Activated T-cell treated with anti-CD3 and anti-CD28 coated beads, Interleukin-2, amount 50 U/mL, for 72 hours (primary cell): ENCODE measurements around the gene IGFBPL1. TPM values are rescaled to one million over a fixed set of nuclear protein-coding genes. Genes with fewer than 3 reads are reported as not detected.

Experiments
- ATAC-seq, 2 donors: fragments of 150-1000 bp; cut with Tn5 transposase; replicated peaks in 1 of 2; 2 replicates each; pipeline ENCODE4 v1.10.0; 2021; ENCODE audit warnings: moderate library complexity in 2 of 2, mild to moderate bottlenecking in 1 of 2
- DNase-seq, 2 donors: peaks; one replicate each; pipeline ENCODE4 v3.0.0; 2021 to 2022; ENCODE audit warnings: mixed read lengths in 1 of 2
- H3K27ac Mint-ChIP-seq: one replicate; pipeline ENCODE4 v1.8.0; 2022; ENCODE audit warnings: mild to moderate bottlenecking, moderate library complexity, mixed read lengths
- H3K27me3 Mint-ChIP-seq: one replicate; pipeline ENCODE4 v1.8.0; 2022; ENCODE audit warnings: low read depth, mixed read lengths
- H3K36me3 Mint-ChIP-seq, 2 donors: one replicate each; pipeline ENCODE4 v1.8.0; 2022; ENCODE audit warnings: mixed read lengths in 2 of 2, mild to moderate bottlenecking in 1 of 2; ENCODE audit not compliant: insufficient read depth in 2 of 2
- H3K4me1 Mint-ChIP-seq: one replicate; pipeline ENCODE4 v1.8.0; 2022; ENCODE audit warnings: low read depth, mixed read lengths
- H3K4me3 Mint-ChIP-seq, 2 donors: one replicate each; pipeline ENCODE4 v1.8.0; 2022; ENCODE audit warnings: mild to moderate bottlenecking in 2 of 2, mixed read lengths in 2 of 2, moderate library complexity in 2 of 2
- H3K9me3 Mint-ChIP-seq, 2 donors: one replicate each; pipeline ENCODE4 v1.8.0; 2022; ENCODE audit warnings: mixed read lengths in 2 of 2
- total RNA-seq, 2 donors: library from RNA; stranded (reverse); gene quantifications; one replicate each; pipeline ENCODE4 v1.2.3, GENCODE V29; 2022

Gene IGFBPL1
- total RNA-seq, 2 donors from 2014 or later = not detected

GRCh38 chr9:38376021-38376670 lies 48.1 kb downstream of the IGFBPL1 start:
- no peaks in the 10 kb centered on the region for H3K27me3 Mint-ChIP-seq
- H3K4me3 Mint-ChIP-seq = no peak overlapping the region
- H3K4me1 Mint-ChIP-seq = no peaks in the 10 kb centered on the region
- ATAC-seq (no peak), DNase-seq (no peak)
- no peaks in the 10 kb centered on the region for H3K9me3 Mint-ChIP-seq
- H3K27ac Mint-ChIP-seq = no peak overlapping the region
- no peaks in the 10 kb centered on the region for H3K36me3 Mint-ChIP-seq

GRCh38 chr9:38375572-38375963 lies 48.7 kb downstream of the IGFBPL1 start:
- no peaks in the 10 kb centered on the region for H3K27me3 Mint-ChIP-seq
- no peak for DNase-seq
- no peaks in the 10 kb centered on the region for H3K4me1 Mint-ChIP-seq
- no peaks in the 10 kb centered on the region for H3K36me3 Mint-ChIP-seq
- no peaks in the 10 kb centered on the region for H3K9me3 Mint-ChIP-seq
- no peak overlapping the region for H3K27ac Mint-ChIP-seq
- no peak overlapping the region for H3K4me3 Mint-ChIP-seq
- no peak for ATAC-seq

GRCh38 chr9:38374847-38375571 lies 49.2 kb downstream of the IGFBPL1 start:
- no peak for DNase-seq
- Mint-ChIP-seq H3K27ac (no peak overlapping the region), H3K27me3 (no peaks in the 10 kb centered on the region), H3K9me3 (no peaks in the 10 kb centered on the region), H3K4me3 (no peak overlapping the region), H3K36me3 (no peaks in the 10 kb centered on the region), H3K4me1 (no peaks in the 10 kb centered on the region)
- ATAC-seq = no peak

GRCh38 chr9:38373679-38374078 lies 50.6 kb downstream of the IGFBPL1 start:
- no peak for ATAC-seq
- H3K4me1 Mint-ChIP-seq = no peaks in the 10 kb centered on the region
- H3K27ac Mint-ChIP-seq = no peak overlapping the region
- DNase-seq = no peak
- no peaks in the 10 kb centered on the region for H3K27me3 Mint-ChIP-seq
- no peaks in the 10 kb centered on the region for H3K36me3 Mint-ChIP-seq
- no peaks in the 10 kb centered on the region for H3K9me3 Mint-ChIP-seq
- H3K4me3 Mint-ChIP-seq = no peak overlapping the region

DNA sequence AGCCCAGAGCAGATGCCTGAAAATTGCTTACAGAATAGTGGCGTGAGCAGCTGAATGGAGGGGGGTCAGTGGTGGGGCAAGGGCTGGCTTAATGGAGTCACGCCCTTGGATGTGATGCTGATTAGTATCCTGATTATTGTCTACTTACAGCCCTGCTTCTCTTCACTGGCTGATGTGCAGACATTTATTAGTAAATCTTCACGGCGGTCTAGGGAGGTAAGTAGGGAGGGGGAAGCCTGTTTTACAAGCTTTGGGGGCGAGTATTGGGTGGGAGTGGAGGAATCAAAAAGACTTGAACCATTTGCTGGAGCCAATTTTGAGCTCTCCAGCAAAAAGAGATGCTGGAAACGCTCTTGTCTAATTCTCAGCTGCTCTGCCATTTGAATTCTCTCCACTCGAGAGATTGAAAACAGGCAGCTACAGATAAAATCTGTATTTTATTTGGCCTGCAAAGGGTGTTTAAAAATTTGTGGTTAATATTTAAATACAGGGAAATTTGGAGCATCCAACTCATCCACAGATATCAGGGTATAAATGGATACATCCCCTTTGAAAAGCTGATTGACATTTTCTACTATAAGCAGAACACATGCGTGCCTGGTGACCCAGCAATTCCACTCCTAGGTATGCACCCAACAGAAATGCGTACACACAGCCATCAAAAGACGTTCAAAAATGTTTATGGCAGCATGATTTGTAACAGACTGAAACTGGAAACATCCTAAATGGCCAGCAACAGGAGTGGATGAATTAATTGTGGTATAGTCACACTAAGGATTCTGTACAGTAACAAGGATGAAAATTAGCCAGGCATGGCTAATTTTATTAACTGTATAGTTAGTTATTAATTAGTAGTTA lies 51.3 kb downstream of the IGFBPL1 start:
- no peaks in the 10 kb centered on the region for H3K36me3 Mint-ChIP-seq
- DNase-seq (no peak), ATAC-seq (no peak)
- H3K27me3 Mint-ChIP-seq = no peaks in the 10 kb centered on the region
- no peak overlapping the region for H3K4me3 Mint-ChIP-seq
- no peak overlapping the region for H3K27ac Mint-ChIP-seq
- H3K9me3 Mint-ChIP-seq = no peaks in the 10 kb centered on the region
- H3K4me1 Mint-ChIP-seq = no peaks in the 10 kb centered on the region

DNA sequence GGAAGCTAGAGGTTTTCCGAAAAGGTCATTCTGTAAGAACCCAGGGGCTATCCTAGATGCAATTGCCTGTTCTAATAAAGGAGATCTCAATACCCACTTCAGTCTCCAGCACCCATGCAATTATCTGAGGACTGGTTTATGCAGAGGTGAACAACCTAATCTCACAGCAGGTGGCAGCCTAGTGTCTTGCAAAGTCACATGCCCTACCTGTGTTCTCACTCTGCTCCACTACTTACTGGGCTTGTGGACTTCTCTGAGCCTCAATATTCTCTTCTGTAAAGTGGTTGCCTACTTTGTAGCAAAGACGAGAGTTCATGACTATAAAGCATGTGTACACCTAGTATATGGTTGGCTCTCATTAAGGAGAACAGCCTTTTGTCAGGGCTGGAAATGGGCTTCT lies 52.8 kb downstream of the IGFBPL1 start:
- DNase-seq (peak; percentile 18 to 23), ATAC-seq (peak; percentile 59 to 67)
- Mint-ChIP-seq H3K36me3 (no peaks in the 10 kb centered on the region), H3K9me3 (no peaks in the 10 kb centered on the region), H3K4me1 (no peaks in the 10 kb centered on the region), H3K27me3 (no peaks in the 10 kb centered on the region), H3K4me3 (no peak overlapping the region), H3K27ac (no peak overlapping the region)

DNA sequence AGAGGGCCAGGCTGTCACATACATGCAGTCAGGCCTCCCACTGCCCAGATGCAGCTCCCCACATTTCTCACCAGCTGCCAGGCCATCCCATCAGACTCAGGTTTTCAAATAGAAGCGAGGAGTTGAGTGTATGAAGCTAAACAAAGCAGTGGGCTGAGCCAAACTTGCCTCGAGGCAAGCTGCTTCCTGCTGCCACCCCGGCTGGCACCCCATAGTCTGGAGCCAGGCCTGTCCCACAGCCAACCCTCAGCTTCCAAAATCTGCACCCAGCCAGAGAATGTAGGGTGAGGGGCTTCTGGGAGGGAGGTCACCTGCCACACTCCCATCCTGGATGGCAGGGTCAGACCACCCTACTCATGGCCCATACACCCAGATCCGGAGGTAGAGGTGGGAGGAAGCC lies 54.1 kb downstream of the IGFBPL1 start:
- ATAC-seq (no peak), DNase-seq (no peak)
- Mint-ChIP-seq H3K36me3 (no peaks in the 10 kb centered on the region), H3K4me3 (no peak overlapping the region), H3K27me3 (no peaks in the 10 kb centered on the region), H3K4me1 (no peaks in the 10 kb centered on the region), H3K27ac (no peak overlapping the region), H3K9me3 (no peaks in the 10 kb centered on the region)

DNA sequence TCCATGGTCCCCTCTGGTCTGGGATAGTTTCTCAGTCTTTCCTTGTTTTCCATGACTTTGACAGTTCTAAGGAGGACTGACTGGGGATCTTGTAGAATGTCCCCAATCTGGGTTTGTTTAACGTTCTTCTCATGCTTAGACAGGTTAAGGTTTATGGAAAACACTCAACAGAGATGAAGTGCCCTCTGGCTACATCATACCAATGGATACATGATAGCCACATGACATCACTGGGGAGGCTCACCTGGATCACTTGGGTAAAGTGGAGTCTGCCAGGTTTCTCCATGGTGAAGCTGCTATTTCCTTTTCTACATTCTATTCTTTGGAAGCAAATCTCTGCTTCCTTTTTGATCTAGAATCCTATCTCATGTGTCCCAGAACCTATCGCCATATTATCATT lies 55.5 kb downstream of the IGFBPL1 start:
- H3K27ac Mint-ChIP-seq = no peak overlapping the region
- H3K36me3 Mint-ChIP-seq = no peaks in the 10 kb centered on the region
- no peaks in the 10 kb centered on the region for H3K27me3 Mint-ChIP-seq
- H3K4me3 Mint-ChIP-seq = no peak overlapping the region
- H3K9me3 Mint-ChIP-seq = no peaks in the 10 kb centered on the region
- DNase-seq (no peak), ATAC-seq (no peak)
- no peaks in the 10 kb centered on the region for H3K4me1 Mint-ChIP-seq

- no peaks in the 10 kb centered on the region for H3K9me3 Mint-ChIP-seq
- no peak overlapping the region for H3K4me3 Mint-ChIP-seq
- ATAC-seq = no peak
- no peak for DNase-seq
- H3K4me1 Mint-ChIP-seq = peaks cover 4% of the 10 kb centered on the region
- no peaks in the 10 kb centered on the region for H3K36me3 Mint-ChIP-seq
- no peak overlapping the region for H3K27ac Mint-ChIP-seq
- no peaks in the 10 kb centered on the region for H3K27me3 Mint-ChIP-seq
Observed at GRCh38 chr9:38367898-38368297, 56.4 kb downstream of the IGFBPL1 start.

GRCh38 chr9:38363589-38363925 lies 60.7 kb downstream of the IGFBPL1 start:
- Mint-ChIP-seq H3K36me3 (no peaks in the 10 kb centered on the region), H3K27ac (no peak overlapping the region)

DNA sequence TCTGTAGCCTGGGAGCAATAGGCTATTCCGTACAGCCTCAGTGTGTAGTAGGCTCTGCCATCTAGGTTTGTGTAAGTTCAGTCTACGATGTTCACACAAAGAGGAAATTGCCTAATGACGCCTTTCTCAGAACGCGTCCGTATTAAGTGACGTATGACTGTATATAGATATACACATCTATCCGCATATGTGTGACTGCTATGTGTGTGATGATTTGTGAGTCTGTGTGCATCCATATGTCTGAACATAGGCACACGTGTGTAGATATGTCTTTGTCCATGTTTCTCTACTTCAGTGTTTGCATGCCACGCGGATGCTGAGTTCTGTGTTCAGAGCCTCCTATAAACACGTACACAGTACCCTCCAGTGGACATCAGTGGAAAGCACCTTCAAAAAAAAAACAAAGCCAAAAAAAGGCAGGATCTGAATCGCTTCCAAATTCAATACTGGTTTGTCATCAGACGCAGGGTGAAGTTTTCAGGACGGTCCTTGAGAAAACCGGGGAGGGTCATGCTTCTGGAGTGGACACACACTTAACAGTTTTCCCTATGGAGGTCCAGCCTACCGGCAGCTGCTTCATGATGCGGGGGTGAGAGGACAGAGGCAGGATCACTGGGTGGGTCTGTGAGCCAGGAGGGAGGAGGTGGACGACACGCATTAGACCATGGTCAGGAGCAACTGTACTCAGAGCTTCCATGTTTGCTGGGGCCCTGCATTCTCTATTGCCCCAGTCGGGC lies 61.2 kb downstream of the IGFBPL1 start:
- DNase-seq (peak; percentile 9 to 14), ATAC-seq (peak; percentile 77 to 80)
- peaks cover 7% of the 10 kb centered on the region for H3K4me1 Mint-ChIP-seq
- no peak overlapping the region for H3K27ac Mint-ChIP-seq
- H3K27me3 Mint-ChIP-seq = no peaks in the 10 kb centered on the region
- H3K36me3 Mint-ChIP-seq = no peaks in the 10 kb centered on the region
- H3K4me3 Mint-ChIP-seq = peak overlapping the region; percentile 57 to 69
- no peaks in the 10 kb centered on the region for H3K9me3 Mint-ChIP-seq

More at GRCh38 chr9:38363589-38363925, 60.7 kb downstream of the IGFBPL1 start:
- Mint-ChIP-seq H3K4me1 (peaks cover 7% of the 10 kb centered on the region), H3K27me3 (no peaks in the 10 kb centered on the region), H3K4me3 (no peak overlapping the region), H3K9me3 (no peaks in the 10 kb centered on the region)
- no peak for ATAC-seq
- DNase-seq = no peak

DNA sequence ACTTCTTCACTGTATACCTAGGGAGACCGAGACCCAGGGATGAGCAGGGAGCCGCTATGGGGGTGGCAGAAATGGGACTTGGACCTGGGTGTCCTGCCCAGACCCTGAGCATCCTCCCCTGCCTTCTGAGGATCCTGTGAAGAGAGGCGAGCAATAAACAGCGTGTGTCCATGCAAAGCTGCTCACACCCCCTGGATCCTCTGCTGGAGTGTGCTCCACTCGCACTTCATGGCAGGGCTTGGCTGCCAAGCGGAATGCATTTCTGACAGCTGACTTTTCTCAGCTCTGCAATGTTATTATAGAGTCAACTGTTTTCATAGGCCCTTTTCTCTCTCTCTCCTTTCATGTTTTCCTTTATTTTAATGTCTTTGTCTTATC lies 62.8 kb downstream of the IGFBPL1 start:
- Mint-ChIP-seq H3K27me3 (no peaks in the 10 kb centered on the region), H3K36me3 (no peaks in the 10 kb centered on the region), H3K27ac (no peak overlapping the region), H3K4me3 (no peak overlapping the region), H3K9me3 (no peaks in the 10 kb centered on the region), H3K4me1 (peaks cover 7% of the 10 kb centered on the region)
- ATAC-seq (no peak), DNase-seq (no peak)
